Osteocyte (in vitro differentiated cells): ENCODE data around the gene RABL3. TPM values are rescaled to one million over a fixed set of nuclear protein-coding genes. Genes with fewer than 3 reads are reported as not detected.
A peak's percentile ranks its signal among the peaks of the same experiment; 100 is the strongest.
"Not testable (repeated sequence)": the region's sequence is repeated elsewhere in the genome, so short reads cannot be mapped to it uniquely, and the experiment has no call there.

Experiments used
- DNase-seq: peaks from one replicate; pipeline ENCODE4 v3.0.0; 2021; ENCODE audit warnings: mixed read lengths; ENCODE audit not compliant: unreplicated experiment; ENCODE audit errors: extremely low spot score
- H3K27ac Mint-ChIP-seq: one replicate; pipeline ENCODE4 v1.8.0; 2021; ENCODE audit warnings: mild to moderate bottlenecking, mixed read lengths; ENCODE audit not compliant: unreplicated experiment
- H3K27me3 Mint-ChIP-seq: one replicate; pipeline ENCODE4 v1.8.0; 2021; ENCODE audit warnings: mixed read lengths; ENCODE audit not compliant: unreplicated experiment
- H3K36me3 Mint-ChIP-seq: one replicate; pipeline ENCODE4 v1.8.0; 2021; ENCODE audit warnings: mixed read lengths; ENCODE audit not compliant: unreplicated experiment
- H3K4me1 Mint-ChIP-seq: one replicate; pipeline ENCODE4 v1.8.0; 2021; ENCODE audit warnings: mixed read lengths; ENCODE audit not compliant: unreplicated experiment
- H3K4me3 Mint-ChIP-seq: one replicate; pipeline ENCODE4 v1.8.0; 2021; ENCODE audit warnings: mild to moderate bottlenecking, moderate library complexity, mixed read lengths; ENCODE audit not compliant: unreplicated experiment
- H3K9me3 Mint-ChIP-seq: one replicate; pipeline ENCODE4 v1.8.0; 2021; ENCODE audit warnings: mixed read lengths; ENCODE audit not compliant: unreplicated experiment
- CTCF ChIP-seq: fragments of 200-600 bp; sonication (generic); IDR thresholded peaks from 2 replicates; pipeline ENCODE4 v1.5.0; 2021; ENCODE audit warnings: antibody characterized with exemption, mild to moderate bottlenecking, moderate library complexity
- long read RNA-seq: library from polyadenylated mRNA; unstranded; transcript quantifications from one replicate; pipeline ENCODE4 v2.0.0, GENCODE V29; 2021
- total RNA-seq: library from RNA; stranded (reverse); gene quantifications from 2 replicates; pipeline ENCODE4 v1.2.1, GENCODE V29; 2021

RABL3 gene
- total RNA-seq: 17.4 and 22.2 TPM in 2 replicates
- long read RNA-seq, transcript RABL3-201 (8 exons, 3,883 nt): major isoform, 163 of 185 reads
- long read RNA-seq, transcript RABL3-206 (7 exons, 760 nt): minor isoform, 7 of 185 reads
- long read RNA-seq, partial matches to known transcripts: 4 of 185 reads
- long read RNA-seq, other reads (novel, unspliced or antisense): 10 of 185 reads

DNA sequence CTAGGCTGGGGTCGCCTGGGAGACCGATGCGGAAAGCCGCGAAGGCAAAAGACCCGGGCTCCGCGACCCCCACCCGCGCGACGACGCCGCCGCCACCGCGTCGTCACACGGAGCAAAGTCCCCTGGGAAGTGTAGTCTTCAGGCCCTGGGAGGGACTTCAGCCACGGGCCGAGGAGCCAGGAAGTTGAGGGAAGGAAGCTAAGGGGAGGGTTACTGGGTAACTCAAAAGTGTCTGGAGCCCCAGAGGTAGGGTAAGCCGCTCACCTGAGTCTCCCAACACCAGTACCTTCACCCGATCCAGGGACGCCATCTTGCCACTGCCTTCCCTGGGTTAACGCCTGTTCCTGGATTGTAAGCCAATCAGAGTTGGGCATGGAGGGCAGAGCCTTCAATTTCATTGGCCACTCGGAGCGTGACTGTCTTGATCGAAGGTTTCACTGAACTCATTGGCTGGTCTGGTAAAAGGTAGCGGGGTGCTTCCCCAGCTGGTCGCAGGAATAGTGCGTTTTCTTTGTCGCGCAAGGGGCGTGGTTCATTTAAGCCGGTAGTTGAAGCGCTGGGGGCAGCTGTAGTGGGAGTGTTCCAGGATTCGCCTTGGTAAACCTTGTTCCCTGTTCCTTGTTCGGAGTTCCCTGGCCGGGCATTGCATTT lies at the start of gene RABL3, which contains the start of gene GTF2E1:
Gene RABL3, minus strand, starts transcription at position 319 of the 651 bp plus-strand sequence. Its CDS starts 9 bp downstream, at position 310.
Gene GTF2E1, plus strand, starts transcription at position 547 of the 651 bp plus-strand sequence. CDS start 7,809 bp downstream, outside the sequence.
- peak; percentile 98 for DNase-seq
- Mint-ChIP-seq H3K4me3 (peak within 1 kb of the TSS; percentile 78), H3K4me1 (peaks cover 27% of the 10 kb centered on the region), H3K27me3 (no peaks in the 10 kb centered on the region), H3K9me3 (peaks cover 1% of the 10 kb centered on the region), H3K36me3 (peaks cover 8% of the 10 kb centered on the region), H3K27ac (peak within 1 kb of the TSS; percentile 97)
- TF ChIP-seq CTCF: no peak

DNA sequence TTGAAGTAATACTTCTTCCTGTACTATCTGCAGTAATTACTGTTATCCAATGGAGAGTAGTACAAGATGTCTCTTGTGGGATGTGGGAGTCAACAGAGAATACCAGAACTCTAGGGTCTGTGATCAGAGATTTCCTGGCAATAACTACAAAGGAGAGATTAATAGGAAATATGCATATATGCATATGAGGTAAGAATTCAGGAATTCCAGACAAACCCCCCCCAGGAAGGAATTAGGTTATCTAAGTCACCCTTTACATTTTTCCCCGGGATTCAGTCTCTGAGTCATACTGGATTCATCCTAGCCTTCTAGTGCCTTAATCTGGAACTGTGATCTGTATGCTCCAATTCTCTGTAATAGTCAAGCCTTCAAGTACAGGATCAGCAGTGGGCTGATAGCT lies 49.6 kb upstream of the RABL3 start:
- Mint-ChIP-seq H3K4me1 (peaks cover 3% of the 10 kb centered on the region), H3K27me3 (peaks cover 8% of the 10 kb centered on the region), H3K4me3 (no peak overlapping the region), H3K36me3 (peaks cover 3% of the 10 kb centered on the region), H3K27ac (no peak overlapping the region), H3K9me3 (no peaks in the 10 kb centered on the region)
- no peak for DNase-seq
- no peak for TF ChIP-seq CTCF

DNA sequence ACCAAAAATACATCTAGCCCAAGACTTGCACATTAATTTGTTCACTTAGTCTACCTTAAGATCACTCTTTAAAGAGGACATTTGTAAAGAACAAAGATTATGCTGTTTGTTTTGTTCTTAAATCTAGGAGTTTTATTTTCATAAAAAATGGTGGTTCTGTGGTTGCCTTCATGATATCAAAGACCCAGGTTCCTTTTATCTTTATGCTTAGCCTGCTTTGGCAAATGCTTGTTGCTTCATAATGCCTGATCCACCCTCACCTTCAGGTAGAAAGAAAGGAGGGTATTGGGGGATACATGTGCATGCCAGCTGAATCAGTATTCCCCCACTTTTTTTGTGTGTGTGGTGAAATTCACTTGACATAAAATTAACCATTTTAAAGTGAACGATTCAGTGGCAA lies 48.7 kb upstream of the RABL3 start:
- H3K4me3 Mint-ChIP-seq: no peak overlapping the region
- no peaks in the 10 kb centered on the region for H3K9me3 Mint-ChIP-seq
- H3K27ac Mint-ChIP-seq: no peak overlapping the region
- peaks cover 5% of the 10 kb centered on the region for H3K4me1 Mint-ChIP-seq
- peaks cover under 1% of the 10 kb centered on the region for H3K27me3 Mint-ChIP-seq
- DNase-seq: no peak
- H3K36me3 Mint-ChIP-seq: peaks cover 3% of the 10 kb centered on the region
- no peak for TF ChIP-seq CTCF

DNA sequence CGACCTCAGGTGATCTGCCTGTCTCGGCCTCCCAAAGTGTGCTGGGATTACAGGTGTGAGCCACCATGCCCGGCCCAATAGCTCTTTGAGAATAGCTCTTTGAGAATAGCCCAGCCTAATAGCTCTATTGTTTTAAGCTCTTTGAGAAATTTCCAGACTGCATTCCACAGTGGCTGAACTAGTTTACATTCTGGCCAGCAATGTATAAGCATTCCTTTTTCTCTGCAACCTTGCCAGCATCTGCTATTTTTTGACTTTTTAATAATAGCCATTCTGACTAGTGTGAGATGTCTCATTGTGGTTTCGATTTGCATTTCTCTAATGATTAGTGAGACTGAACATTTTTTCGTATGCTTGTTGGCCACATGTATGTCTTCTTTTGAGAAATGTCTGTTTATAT lies 43.5 kb upstream of the RABL3 start:
- H3K4me1 Mint-ChIP-seq, H3K27me3 Mint-ChIP-seq, H3K4me3 Mint-ChIP-seq, H3K27ac Mint-ChIP-seq, DNase-seq, H3K9me3 Mint-ChIP-seq: not testable (repeated sequence)
- peaks cover 11% of the 10 kb centered on the region for H3K36me3 Mint-ChIP-seq

GRCh38 chr3:120780977-120781376 lies 38.7 kb upstream of the RABL3 start:
- Mint-ChIP-seq H3K4me3 (no peak overlapping the region), H3K27ac (peak overlapping the region; percentile 71), H3K9me3 (no peaks in the 10 kb centered on the region), H3K36me3 (peaks cover 16% of the 10 kb centered on the region), H3K4me1 (peaks cover 12% of the 10 kb centered on the region), H3K27me3 (no peaks in the 10 kb centered on the region)
- DNase-seq: no peak
- no peak for TF ChIP-seq CTCF
